SK-N-MC (cell line): ENCODE measurements around the gene GARIN5A.
A peak's percentile ranks its signal among the peaks of the same experiment; 100 is the strongest.

Experiments
- DNase-seq: peaks from one replicate; pipeline ENCODE4 v3.0.0-alpha.2; 2011; ENCODE audit warnings: low read depth, low spot score
- H3K27ac ChIP-seq: fragments of 200-600 bp; sonication (generic); 2 replicates; pipeline ENCODE4 v1.5.1; 2016; ENCODE audit warnings: mixed run types
- H3K36me3 ChIP-seq: fragments of 200-600 bp; sonication (generic); 2 replicates; pipeline ENCODE4 v1.6.1; 2017; ENCODE audit warnings: antibody characterized with exemption, low read length, mixed read lengths; ENCODE audit not compliant: insufficient read depth
- H3K4me3 ChIP-seq: fragments of 200-600 bp; sonication (generic); 2 replicates; pipeline ENCODE4 v1.5.1; 2016
- H3K9ac ChIP-seq: fragments of 200-600 bp; sonication (generic); 2 replicates; pipeline ENCODE4 v1.8.0; 2017; ENCODE audit warnings: mixed run types, mixed read lengths; ENCODE audit not compliant: insufficient read length
- H3K9me3 ChIP-seq: fragments of 200-600 bp; sonication (generic); 2 replicates; pipeline ENCODE4 v1.6.1; 2017; ENCODE audit warnings: low read depth, mild to moderate bottlenecking, antibody characterized with exemption, low read length, moderate library complexity, mixed read lengths
- EZH2 ChIP-seq: fragments of 200-600 bp; sonication (generic); IDR thresholded peaks from one replicate; pipeline ENCODE4 v1.6.1; 2017; ENCODE audit warnings: antibody characterized with exemption
- FOXP2 ChIP-seq: optimal IDR thresholded peaks from 2 replicates; pipeline ENCODE3; 2011; ENCODE audit warnings: mild to moderate bottlenecking, moderate library complexity; ENCODE audit not compliant: insufficient read depth; ENCODE audit errors: extremely low read length, control extremely low read depth
- POLR2AphosphoS5 ChIP-seq: IDR thresholded peaks from 2 replicates; pipeline ENCODE4 v1.6.1; 2012; ENCODE audit warnings: mild to moderate bottlenecking, low read depth, low read length, borderline replicate concordance

The GARIN5A gene

DNA sequence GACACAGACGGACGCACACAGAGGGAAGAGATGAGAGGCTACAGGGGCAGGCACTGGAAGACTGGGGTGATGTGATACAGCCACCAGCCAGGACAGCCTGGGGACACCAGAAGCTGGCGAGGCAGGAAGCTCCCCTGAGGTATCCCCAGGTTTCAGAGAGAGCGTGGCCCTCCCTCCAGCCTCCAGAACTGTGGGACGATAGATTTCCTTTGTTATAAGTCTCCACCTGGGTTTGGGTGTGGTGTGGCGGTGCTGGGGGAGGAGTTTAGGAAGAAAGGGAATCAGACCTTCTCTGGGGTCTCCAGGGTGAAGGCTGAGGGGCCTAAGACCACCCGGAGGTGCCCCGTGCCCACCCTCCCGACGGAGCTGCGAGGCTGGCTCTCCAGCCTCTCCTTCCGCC lies 39.8 kb upstream of the GARIN5A start:
- DNase-seq: no peak
- Histone ChIP-seq H3K9me3 (no peaks in the 10 kb centered on the region), H3K36me3 (peaks cover 16% of the 10 kb centered on the region; the same call in 1 of the 2 replicates), H3K27ac (no peak overlapping the region), H3K9ac (no peak overlapping the region), H3K4me3 (no peak overlapping the region)
- no peak for TF ChIP-seq POLR2AphosphoS5
- no peak for TF ChIP-seq FOXP2
- TF ChIP-seq EZH2: no peak

DNA sequence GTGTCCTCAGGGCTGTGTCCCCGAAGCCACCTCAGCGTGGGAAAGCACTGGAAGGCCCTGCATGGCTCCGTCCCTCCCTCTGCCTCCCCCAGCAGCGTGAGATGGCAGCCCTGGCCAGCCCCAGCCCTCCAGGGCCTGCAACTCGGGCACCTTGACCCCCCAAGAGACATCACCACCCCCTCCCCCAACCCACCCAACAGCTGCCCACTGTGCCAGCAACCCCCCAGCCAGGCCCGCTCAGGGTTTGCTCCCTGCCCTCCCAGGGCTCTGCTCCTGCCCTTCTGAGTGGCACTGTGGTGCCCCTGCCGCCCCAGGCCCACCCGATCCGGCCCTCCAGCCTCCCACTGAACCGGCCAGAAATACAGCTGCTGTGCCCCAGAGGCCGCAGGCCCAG lies 38.5 kb upstream of the GARIN5A start:
- Histone ChIP-seq H3K27ac (no peak overlapping the region), H3K4me3 (no peak overlapping the region), H3K9me3 (no peaks in the 10 kb centered on the region), H3K36me3 (peaks cover 16% of the 10 kb centered on the region; the same call in 1 of the 2 replicates), H3K9ac (no peak overlapping the region)
- no peak for DNase-seq
- TF ChIP-seq POLR2AphosphoS5 (no peak), FOXP2 (no peak)

DNA sequence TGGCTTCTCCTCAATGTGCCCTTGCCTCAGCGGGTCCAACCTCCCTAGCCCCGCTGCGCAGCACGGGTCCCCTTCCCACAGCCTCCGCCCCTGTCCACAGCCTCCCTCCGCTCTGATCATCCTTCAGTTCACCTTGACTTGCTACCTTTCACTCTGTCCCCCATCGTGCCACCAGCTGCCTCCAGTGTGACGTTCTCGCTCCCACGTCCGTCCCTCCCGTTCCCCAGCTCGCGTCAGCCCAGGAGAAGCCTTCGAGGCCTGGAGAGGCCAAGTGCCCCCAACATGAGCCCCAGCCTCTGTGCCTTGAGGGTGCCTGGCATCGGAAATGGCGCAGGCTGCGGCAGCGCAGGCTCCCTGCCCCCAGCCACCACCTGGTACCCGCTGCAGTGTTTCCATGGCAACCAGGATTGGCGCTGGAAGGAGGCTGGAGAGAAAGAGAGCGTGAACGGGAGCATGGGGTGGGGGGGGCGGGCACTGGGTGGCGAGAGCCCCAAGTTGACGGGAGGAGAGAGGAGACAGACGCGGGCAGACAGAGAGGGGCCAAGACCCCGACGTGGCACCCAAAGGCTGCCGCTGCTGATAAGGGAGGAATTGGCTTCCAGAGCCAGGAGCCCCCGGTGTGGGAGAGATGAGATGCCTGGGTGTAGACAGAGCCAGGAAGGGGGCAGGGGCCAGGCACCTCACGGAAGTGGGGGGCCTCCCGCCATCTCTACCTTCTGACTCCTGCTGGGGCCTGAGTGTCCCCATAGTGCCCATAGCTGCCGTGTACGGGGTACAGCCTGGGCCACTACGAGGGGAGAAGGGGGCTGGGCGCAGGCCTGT lies 37.9 kb upstream of the GARIN5A start:
- H3K9me3 ChIP-seq: no peaks in the 10 kb centered on the region
- TF ChIP-seq FOXP2 (no peak), POLR2AphosphoS5 (no peak), EZH2 (no peak)
- no peak overlapping the region for H3K9ac ChIP-seq
- no peak for DNase-seq
- no peak overlapping the region for H3K27ac ChIP-seq
- H3K4me3 ChIP-seq: no peak overlapping the region
- H3K36me3 ChIP-seq: peaks cover 16% of the 10 kb centered on the region; the same call in 1 of the 2 replicates

DNA sequence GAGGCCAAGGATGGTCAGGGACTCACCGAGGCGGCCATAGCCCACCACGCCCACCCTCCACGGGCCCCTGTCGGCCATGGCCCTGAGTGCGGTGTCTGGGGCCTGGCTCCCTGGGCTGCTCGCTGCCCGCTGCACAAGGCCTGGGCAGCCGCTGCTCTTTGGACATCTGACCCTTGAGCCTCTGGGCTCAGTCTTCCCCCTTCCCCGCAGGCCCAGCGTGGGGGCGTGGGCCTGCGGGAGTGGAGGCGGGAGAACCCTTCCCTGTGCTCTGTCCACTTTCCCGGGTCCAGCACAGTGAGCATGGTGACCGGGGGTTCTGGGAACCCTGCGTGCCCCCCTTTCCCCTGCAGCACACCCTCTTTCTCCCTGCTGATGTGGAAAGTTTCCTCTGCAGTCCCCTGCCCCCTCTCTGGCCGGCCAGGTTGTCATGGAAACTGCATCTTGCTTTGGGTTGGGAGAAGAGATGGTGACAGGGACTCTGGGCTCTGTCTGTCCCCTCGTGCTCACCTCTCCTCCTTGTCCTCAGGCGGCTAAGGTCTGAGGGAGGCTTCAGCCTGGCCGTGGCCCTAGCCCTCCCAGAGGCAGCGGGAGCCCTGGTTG lies 37.2 kb upstream of the GARIN5A start, which contains the start of gene ASPDH:
Gene ASPDH (minus strand): TSS at position 168 of the 600 bp plus-strand sequence. CDS start 90 bp downstream, at position 78.
- Histone ChIP-seq H3K27ac (no peak within 1 kb of the TSS), H3K36me3 (peaks cover 13% of the 10 kb centered on the region; the same call in 1 of the 2 replicates), H3K9me3 (no peaks in the 10 kb centered on the region), H3K9ac (no peak within 1 kb of the TSS), H3K4me3 (no peak within 1 kb of the TSS)
- no peak for DNase-seq
- TF ChIP-seq EZH2: no peak
- no peak for TF ChIP-seq FOXP2
- TF ChIP-seq POLR2AphosphoS5: no peak

DNA sequence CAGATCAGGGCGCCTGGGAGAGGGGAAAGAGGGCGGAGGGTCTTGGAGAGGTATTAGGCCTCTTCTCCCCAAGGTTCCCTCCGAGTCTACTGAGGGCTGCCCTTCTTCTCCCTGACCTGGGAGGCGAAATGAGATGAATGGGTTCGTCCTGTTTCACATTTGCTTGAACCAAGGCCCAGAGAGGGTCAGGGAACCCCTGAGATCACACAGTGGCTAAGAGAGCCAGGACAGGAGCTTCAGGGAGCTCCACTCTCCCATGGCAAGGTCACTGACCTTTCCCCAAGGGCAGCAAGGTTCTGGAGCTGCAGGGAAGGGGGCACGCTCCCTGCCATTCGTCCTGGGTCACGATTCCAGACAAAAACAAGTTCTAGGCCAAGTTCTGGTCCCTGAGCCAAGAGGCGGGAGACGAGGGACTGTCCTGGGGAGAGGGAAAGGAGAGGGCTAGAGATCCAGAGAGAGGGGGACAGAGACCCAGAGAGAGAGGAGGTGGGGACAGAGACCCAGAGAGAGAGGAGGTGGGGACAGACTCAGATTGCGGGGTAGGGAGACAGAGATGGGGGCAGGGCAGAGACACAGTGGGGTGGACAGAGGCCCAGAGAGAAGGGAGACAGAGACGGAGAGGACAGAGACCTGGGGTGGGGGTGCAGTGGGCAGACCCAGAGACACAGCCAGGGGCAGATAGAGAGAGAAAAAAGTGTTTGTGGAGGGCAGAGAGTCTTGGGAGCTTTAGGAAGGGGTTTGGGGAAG lies 36.5 kb upstream of the GARIN5A start:
- TF ChIP-seq EZH2: no peak
- no peak for TF ChIP-seq FOXP2
- TF ChIP-seq POLR2AphosphoS5: no peak
- no peaks in the 10 kb centered on the region for H3K9me3 ChIP-seq
- no peak overlapping the region for H3K27ac ChIP-seq
- DNase-seq: no peak
- H3K36me3 ChIP-seq: peaks cover 6% of the 10 kb centered on the region; the same call in 1 of the 2 replicates
- H3K9ac ChIP-seq: no peak overlapping the region
- no peak overlapping the region for H3K4me3 ChIP-seq

DNA sequence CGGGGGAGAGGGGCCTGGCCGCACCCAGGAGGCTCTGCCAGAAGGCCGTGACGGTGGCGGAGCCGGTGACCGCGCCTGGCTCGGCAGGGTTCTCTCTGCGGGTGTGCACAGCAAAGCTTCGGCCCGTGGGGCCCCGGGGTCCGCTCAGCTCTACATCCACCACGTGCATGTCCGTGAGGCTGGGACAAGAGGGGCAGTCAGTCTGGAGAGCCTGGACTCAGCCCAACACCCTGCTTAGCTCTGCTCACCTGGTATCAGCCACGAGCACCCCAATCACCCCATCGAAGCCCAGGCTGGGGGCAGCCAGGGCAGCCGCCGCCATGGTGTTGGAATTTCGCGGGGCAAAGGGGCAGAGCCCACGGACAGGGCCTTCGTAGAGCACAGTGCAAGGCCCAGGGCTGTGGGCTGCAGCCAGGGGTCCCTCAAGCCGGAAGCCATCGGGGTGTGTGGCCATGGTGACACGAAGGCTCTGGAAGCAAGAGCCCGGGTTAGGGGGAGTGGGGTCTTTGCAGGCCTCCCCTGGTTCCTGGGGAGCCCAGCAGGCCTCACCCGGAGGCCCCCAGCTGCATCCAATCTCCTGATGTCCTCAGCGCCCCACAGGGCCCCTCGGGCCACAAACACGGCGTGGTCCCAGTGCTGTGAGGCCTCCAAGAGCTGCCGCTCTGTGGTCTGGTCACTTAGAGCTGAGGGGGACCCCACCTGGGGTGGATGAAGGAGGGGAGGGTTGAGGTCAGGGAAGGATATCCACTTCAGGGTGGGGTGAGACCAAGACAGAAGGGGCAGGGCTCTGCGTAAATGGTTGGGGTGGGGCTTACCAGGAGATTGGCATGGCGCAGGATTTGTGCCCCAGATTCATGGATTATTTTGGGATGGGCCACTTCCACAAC lies 35.7 kb upstream of the GARIN5A start:
- no peaks in the 10 kb centered on the region for H3K36me3 ChIP-seq
- H3K27ac ChIP-seq: peak overlapping the region; percentile 71
- H3K9ac ChIP-seq: peak overlapping the region; percentile 76
- peak overlapping the region; percentile 85; the same call in 1 of the 2 replicates for H3K4me3 ChIP-seq
- TF ChIP-seq FOXP2 (no peak), POLR2AphosphoS5 (no peak), EZH2 (no peak)
- H3K9me3 ChIP-seq: no peaks in the 10 kb centered on the region
- no peak for DNase-seq

DNA sequence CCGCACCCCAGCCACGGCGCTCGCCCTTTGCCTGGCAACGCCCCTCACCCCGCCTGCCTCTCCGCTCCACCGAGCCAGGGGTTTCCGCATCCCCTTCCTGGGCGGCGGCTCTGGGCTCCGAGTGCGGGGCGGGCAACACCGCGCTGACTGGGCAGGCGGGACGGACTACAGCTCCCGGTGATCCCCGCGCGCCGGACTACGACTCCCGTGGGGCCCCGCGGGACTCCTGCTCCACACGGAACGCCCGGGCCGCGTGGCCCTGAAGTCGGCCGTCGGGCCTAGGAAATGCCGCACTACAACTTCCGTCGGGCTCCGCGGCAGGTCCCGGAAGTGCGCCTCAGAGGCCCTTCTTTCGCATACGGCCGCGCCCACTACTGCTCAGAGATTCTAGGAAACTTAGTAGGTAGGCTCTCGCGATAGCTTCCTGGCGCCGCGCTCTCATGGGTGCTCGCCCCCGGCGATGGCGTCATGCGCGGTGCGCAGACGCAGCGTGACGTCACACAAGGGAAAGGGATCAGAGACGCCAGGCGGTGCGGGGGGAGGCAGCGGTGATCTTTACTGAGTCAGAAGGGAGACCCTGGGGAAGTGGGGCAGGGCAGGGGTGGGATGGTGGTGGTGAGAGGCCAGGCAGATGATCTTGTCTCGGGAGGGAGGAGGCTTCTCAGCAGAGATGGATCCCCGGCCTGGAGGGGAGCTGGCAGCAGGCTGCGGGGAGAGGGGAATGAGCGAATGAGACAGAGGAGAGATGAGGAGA lies 34.6 kb upstream of the GARIN5A start, which contains the start of gene JOSD2:
Gene JOSD2 (minus strand): TSS at position 123 of the 754 bp plus-strand sequence. CDS start 760 bp downstream, outside the sequence.
- Histone ChIP-seq H3K9ac (peak within 1 kb of the TSS; percentile 76), H3K36me3 (no peaks in the 10 kb centered on the region), H3K9me3 (no peaks in the 10 kb centered on the region), H3K4me3 (peak within 1 kb of the TSS; percentile 85), H3K27ac (peak within 1 kb of the TSS; percentile 71)
- TF ChIP-seq EZH2 (no peak), POLR2AphosphoS5 (peak; percentile 61; the same call in 1 of the 2 replicates), FOXP2 (peak; percentile 12)
- DNase-seq: peak; percentile 95
